Measurements from ENCODE around the gene SIX3.

DNA sequence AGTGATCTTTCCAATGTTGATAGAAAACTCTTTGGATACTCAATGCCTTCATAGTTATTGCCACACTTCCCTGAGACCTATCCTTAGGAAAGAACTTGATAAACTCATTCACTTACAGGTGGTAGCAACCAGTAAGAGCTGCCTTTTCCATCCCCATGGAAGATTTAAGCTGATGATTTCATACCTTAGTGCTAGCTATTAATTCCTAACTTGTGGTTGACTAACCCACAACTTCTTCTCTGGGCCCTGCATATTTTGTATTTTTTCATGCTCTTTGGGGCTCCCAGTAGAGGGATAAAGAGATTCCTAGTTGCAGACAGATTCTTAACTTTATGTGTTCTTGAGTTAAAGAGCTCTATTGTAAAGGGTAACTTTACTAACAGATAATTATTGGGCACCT is 25.2 kb upstream of the SIX3 start:
- no peak for TF ChIP-seq TAF1 (IDR thresholded peaks at IDR 0.05; ENCODE audit: low read depth)
- no peak for TF ChIP-seq YY1 (IDR thresholded peaks at IDR 0.05; ENCODE audit: low read depth)
- TF ChIP-seq, protein P1, sequence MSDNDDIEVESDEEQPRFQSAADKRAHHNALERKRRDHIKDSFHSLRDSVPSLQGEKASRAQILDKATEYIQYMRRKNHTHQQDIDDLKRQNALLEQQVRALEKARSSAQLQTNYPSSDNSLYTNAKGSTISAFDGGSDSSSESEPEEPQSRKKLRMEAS (IDR thresholded peaks at IDR 0.05), result no peak
- TF ChIP-seq RAD21 (IDR thresholded peaks at IDR 0.05; ENCODE audit: low read depth), result no peak
- TF ChIP-seq FOXM1 (IDR thresholded peaks at IDR 0.05; ENCODE audit: borderline replicate concordance, low read depth), result no peak
- TF ChIP-seq CREB1 (IDR thresholded peaks at IDR 0.05; ENCODE audit: low read depth), result no peak
- no peak for TF ChIP-seq EP300 (IDR thresholded peaks at IDR 0.05; ENCODE audit: borderline replicate concordance)
- TF ChIP-seq, protein P2, sequence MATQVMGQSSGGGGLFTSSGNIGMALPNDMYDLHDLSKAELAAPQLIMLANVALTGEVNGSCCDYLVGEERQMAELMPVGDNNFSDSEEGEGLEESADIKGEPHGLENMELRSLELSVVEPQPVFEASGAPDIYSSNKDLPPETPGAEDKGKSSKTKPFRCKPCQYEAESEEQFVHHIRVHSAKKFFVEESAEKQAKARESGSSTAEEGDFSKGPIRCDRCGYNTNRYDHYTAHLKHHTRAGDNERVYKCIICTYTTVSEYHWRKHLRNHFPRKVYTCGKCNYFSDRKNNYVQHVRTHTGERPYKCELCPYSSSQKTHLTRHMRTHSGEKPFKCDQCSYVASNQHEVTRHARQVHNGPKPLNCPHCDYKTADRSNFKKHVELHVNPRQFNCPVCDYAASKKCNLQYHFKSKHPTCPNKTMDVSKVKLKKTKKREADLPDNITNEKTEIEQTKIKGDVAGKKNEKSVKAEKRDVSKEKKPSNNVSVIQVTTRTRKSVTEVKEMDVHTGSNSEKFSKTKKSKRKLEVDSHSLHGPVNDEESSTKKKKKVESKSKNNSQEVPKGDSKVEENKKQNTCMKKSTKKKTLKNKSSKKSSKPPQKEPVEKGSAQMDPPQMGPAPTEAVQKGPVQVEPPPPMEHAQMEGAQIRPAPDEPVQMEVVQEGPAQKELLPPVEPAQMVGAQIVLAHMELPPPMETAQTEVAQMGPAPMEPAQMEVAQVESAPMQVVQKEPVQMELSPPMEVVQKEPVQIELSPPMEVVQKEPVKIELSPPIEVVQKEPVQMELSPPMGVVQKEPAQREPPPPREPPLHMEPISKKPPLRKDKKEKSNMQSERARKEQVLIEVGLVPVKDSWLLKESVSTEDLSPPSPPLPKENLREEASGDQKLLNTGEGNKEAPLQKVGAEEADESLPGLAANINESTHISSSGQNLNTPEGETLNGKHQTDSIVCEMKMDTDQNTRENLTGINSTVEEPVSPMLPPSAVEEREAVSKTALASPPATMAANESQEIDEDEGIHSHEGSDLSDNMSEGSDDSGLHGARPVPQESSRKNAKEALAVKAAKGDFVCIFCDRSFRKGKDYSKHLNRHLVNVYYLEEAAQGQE (IDR thresholded peaks at IDR 0.05; ENCODE audit: low read depth), result no peak
- TF ChIP-seq NFIC (IDR thresholded peaks at IDR 0.05), result no peak
